NCI-H510A (cell line): ENCODE results near the gene SPX.

ENCODE experiments used
- DNase-seq: peaks from one replicate; lab custom pipeline; 2025; lab: John Stamatoyannopoulos, UW

The SPX gene

GRCh38 chr12:21526053-21526452 lies at the start of gene SPX:
Gene SPX (plus strand): TSS chr12:21526296. CDS start chr12:21526473, 177 bp downstream.
- peak; percentile 1 for DNase-seq

GRCh38 chr12:21476949-21477348 lies 49.1 kb upstream of the SPX start:
- no peak for DNase-seq

- no peak for DNase-seq
Measured at GRCh38 chr12:21478756-21479455, 47.2 kb upstream of the SPX start.

- peak; percentile 3 for DNase-seq
Measured at GRCh38 chr12:21483531-21483930, 42.6 kb upstream of the SPX start.

GRCh38 chr12:21485998-21486397 lies 40.1 kb upstream of the SPX start:
- no peak for DNase-seq

- DNase-seq, result no peak
Measured at GRCh38 chr12:21499765-21500164, 26.3 kb upstream of the SPX start.

GRCh38 chr12:21500786-21501257 lies 25.3 kb upstream of the SPX start:
- DNase-seq, result no peak

GRCh38 chr12:21501258-21502163 lies 24.6 kb upstream of the SPX start, which contains the start of the genes GOLT1B and RECQL:
Gene GOLT1B (plus strand): TSS chr12:21501789. CDS start chr12:21501924, 135 bp downstream.
Gene RECQL (minus strand): TSS chr12:21501635. CDS start chr12:21499570, 2,065 bp downstream.
- peak; percentile 93 for DNase-seq

- DNase-seq, result no peak
Measured at GRCh38 chr12:21502164-21502496, 24.0 kb upstream of the SPX start.

- no peak for DNase-seq
Measured at GRCh38 chr12:21502872-21503271, 23.2 kb upstream of the SPX start.

- DNase-seq, result no peak
Measured at GRCh38 chr12:21505888-21506287, 20.2 kb upstream of the SPX start.

- no peak for DNase-seq
Measured at GRCh38 chr12:21507849-21508248, 18.2 kb upstream of the SPX start.

GRCh38 chr12:21509768-21510167 lies 16.3 kb upstream of the SPX start:
- no peak for DNase-seq

- no peak for DNase-seq
Measured at GRCh38 chr12:21516281-21516680, 9.8 kb upstream of the SPX start.

GRCh38 chr12:21518451-21518850 lies 7.6 kb upstream of the SPX start:
- no peak for DNase-seq

GRCh38 chr12:21521541-21521940 lies 4.6 kb upstream of the SPX start:
- no peak for DNase-seq

GRCh38 chr12:21523148-21523547 lies 2.9 kb upstream of the SPX start:
- DNase-seq, result no peak

- DNase-seq, result no peak
Measured at GRCh38 chr12:21526721-21527345, 737 bp downstream of the SPX start.

- DNase-seq, result peak; percentile 67
Measured at GRCh38 chr12:21527451-21528180, 1.5 kb downstream of the SPX start.

- no peak for DNase-seq
Measured at GRCh38 chr12:21528953-21529352, 2.9 kb downstream of the SPX start.

GRCh38 chr12:21529456-21529855 lies 3.4 kb downstream of the SPX start:
- DNase-seq, result no peak
